Mesothelial cell of epicardium (in vitro differentiated cells): Measurements from ENCODE around the gene SEC23B. TPM values are rescaled to one million over a fixed set of nuclear protein-coding genes. Genes with fewer than 3 reads are reported as not detected.
A peak's percentile ranks its signal among the peaks of the same experiment; 100 is the strongest.

ENCODE experiments used
- DNase-seq, 2 experiments: peaks; one replicate each; pipeline ENCODE4 v3.0.0; 2021; ENCODE audit warnings: low spot score in 2 of 2; ENCODE audit not compliant: unreplicated experiment in 2 of 2
- H3K27ac Mint-ChIP-seq: 2 replicates; pipeline ENCODE4 v1.8.0; 2021; ENCODE audit warnings: mixed read lengths
- H3K27me3 Mint-ChIP-seq: 2 replicates; pipeline ENCODE4 v1.8.0; 2021; ENCODE audit warnings: low read depth, mixed read lengths
- H3K36me3 Mint-ChIP-seq: 2 replicates; pipeline ENCODE4 v1.8.0; 2021; ENCODE audit warnings: mixed read lengths
- H3K4me1 Mint-ChIP-seq: 2 replicates; pipeline ENCODE4 v1.8.0; 2021; ENCODE audit warnings: mixed read lengths
- H3K4me3 Mint-ChIP-seq: 2 replicates; pipeline ENCODE4 v1.8.0; 2021; ENCODE audit warnings: mild to moderate bottlenecking, moderate library complexity, mixed read lengths
- H3K9me3 Mint-ChIP-seq: 2 replicates; pipeline ENCODE4 v1.8.0; 2021; ENCODE audit warnings: mixed read lengths
- microRNA-seq: library from miRNA; unstranded; fragments of <30 nt; microRNA quantifications from one replicate; pipeline ENCODE4 v1.2.0, GENCODE V29; 2021; ENCODE audit warnings: inconsistent platforms, mixed read lengths
- total RNA-seq: library from RNA; stranded (reverse); gene quantifications from 3 replicates; pipeline ENCODE4 v1.2.1, GENCODE V29; 2021
- TF ChIP-seq, protein P1 (sequence below): fragments of 200-600 bp; sonication (generic); IDR thresholded peaks from one replicate; pipeline ENCODE4 v1.5.0; 2021; ENCODE audit warnings: antibody characterized with exemption; ENCODE audit not compliant: unreplicated experiment

The SEC23B gene
- total RNA-seq, 1 donor from 2014 or later: 38.0 TPM

DNA sequence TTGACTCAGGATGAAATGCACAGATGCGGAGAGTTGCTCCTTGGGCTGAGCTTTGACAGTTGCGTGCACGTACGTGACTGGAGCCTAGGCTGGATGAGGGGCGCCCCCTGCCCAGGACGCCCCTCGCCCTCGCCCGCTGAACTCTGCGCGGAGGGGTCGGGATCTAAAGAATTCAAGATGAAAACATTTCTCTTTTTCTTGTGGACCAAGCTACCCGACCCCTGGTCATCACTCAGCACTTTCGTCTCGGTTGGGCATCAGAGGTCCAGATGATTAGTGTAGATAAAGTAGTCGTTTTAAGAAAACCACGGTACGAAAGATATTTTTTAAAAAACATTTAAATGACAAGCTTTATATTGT lies 80.8 kb downstream of the SEC23B start:
- H3K27me3 Mint-ChIP-seq: peaks cover 5% of the 10 kb centered on the region
- H3K36me3 Mint-ChIP-seq: no peaks in the 10 kb centered on the region
- H3K4me1 Mint-ChIP-seq: peaks cover 11% of the 10 kb centered on the region
- H3K4me3 Mint-ChIP-seq: peak overlapping the region; percentile 82
- no peaks in the 10 kb centered on the region for H3K9me3 Mint-ChIP-seq
- peak overlapping the region; percentile 0 for H3K27ac Mint-ChIP-seq
- DNase-seq: no peak
- TF ChIP-seq, protein P1, sequence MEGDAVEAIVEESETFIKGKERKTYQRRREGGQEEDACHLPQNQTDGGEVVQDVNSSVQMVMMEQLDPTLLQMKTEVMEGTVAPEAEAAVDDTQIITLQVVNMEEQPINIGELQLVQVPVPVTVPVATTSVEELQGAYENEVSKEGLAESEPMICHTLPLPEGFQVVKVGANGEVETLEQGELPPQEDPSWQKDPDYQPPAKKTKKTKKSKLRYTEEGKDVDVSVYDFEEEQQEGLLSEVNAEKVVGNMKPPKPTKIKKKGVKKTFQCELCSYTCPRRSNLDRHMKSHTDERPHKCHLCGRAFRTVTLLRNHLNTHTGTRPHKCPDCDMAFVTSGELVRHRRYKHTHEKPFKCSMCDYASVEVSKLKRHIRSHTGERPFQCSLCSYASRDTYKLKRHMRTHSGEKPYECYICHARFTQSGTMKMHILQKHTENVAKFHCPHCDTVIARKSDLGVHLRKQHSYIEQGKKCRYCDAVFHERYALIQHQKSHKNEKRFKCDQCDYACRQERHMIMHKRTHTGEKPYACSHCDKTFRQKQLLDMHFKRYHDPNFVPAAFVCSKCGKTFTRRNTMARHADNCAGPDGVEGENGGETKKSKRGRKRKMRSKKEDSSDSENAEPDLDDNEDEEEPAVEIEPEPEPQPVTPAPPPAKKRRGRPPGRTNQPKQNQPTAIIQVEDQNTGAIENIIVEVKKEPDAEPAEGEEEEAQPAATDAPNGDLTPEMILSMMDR: no peak

- no peak overlapping the region for H3K27ac Mint-ChIP-seq
- no peaks in the 10 kb centered on the region for H3K9me3 Mint-ChIP-seq
- TF ChIP-seq, protein P1: no peak
- peaks cover 11% of the 10 kb centered on the region for H3K4me1 Mint-ChIP-seq
- no peaks in the 10 kb centered on the region for H3K36me3 Mint-ChIP-seq
- no peak for DNase-seq
- H3K4me3 Mint-ChIP-seq: no peak overlapping the region
- no peaks in the 10 kb centered on the region for H3K27me3 Mint-ChIP-seq
Observed at GRCh38 chr20:18589941-18590674, 82.4 kb downstream of the SEC23B start.

- H3K27me3 Mint-ChIP-seq: no peaks in the 10 kb centered on the region
Observed at GRCh38 chr20:18596270-18596669, 88.5 kb downstream of the SEC23B start.

GRCh38 chr20:18609741-18610140 lies 102.0 kb downstream of the SEC23B start:
- no peak overlapping the region for H3K4me3 Mint-ChIP-seq
- TF ChIP-seq, protein P1: no peak
- DNase-seq: no peak
- H3K4me1 Mint-ChIP-seq: no peaks in the 10 kb centered on the region
- H3K27ac Mint-ChIP-seq: no peak overlapping the region
- peaks cover 3% of the 10 kb centered on the region for H3K36me3 Mint-ChIP-seq
- no peaks in the 10 kb centered on the region for H3K27me3 Mint-ChIP-seq
- no peaks in the 10 kb centered on the region for H3K9me3 Mint-ChIP-seq

More at GRCh38 chr20:18596270-18596669, 88.5 kb downstream of the SEC23B start:
- Mint-ChIP-seq H3K36me3 (peaks cover 19% of the 10 kb centered on the region), H3K4me1 (no peaks in the 10 kb centered on the region), H3K9me3 (peaks cover 9% of the 10 kb centered on the region), H3K27ac (no peak overlapping the region), H3K4me3 (no peak overlapping the region)
- TF ChIP-seq, protein P1: no peak
- DNase-seq: no peak

Small RNA genes within 50 kb of the gene (microRNA-seq; reads per million reads assigned to microRNA genes)
- gene MIR3192: 1.2 reads per million

Other genes with a start within 250 kb of the SEC23B start
- gene ZNF133, start 219.4 kb upstream of the SEC23B start, total RNA-seq: 23.7 to 25.4 TPM (median 24.3 TPM) in 3 replicates
- gene DZANK1, start 40.9 kb upstream of the SEC23B start, total RNA-seq: 5.3 to 8.2 TPM (median 7.2 TPM) in 3 replicates
- gene POLR3F, start 40.5 kb upstream of the SEC23B start, total RNA-seq: 12.2 to 13.5 TPM (median 13.0 TPM) in 3 replicates
- 19.2 to 22.0 TPM (median 20.6 TPM) in 3 replicates for gene RBBP9, start 10.7 kb upstream of the SEC23B start, total RNA-seq
- gene SMIM26, start 59.5 kb downstream of the SEC23B start, total RNA-seq: 64.2 to 65.3 TPM (median 64.8 TPM) in 3 replicates
- 22.2 to 25.7 TPM (median 23.7 TPM) in 3 replicates for gene DTD1, start 80.1 kb downstream of the SEC23B start, total RNA-seq